ENCODE data around the gene CNTNAP1.

The CNTNAP1 gene

DNA sequence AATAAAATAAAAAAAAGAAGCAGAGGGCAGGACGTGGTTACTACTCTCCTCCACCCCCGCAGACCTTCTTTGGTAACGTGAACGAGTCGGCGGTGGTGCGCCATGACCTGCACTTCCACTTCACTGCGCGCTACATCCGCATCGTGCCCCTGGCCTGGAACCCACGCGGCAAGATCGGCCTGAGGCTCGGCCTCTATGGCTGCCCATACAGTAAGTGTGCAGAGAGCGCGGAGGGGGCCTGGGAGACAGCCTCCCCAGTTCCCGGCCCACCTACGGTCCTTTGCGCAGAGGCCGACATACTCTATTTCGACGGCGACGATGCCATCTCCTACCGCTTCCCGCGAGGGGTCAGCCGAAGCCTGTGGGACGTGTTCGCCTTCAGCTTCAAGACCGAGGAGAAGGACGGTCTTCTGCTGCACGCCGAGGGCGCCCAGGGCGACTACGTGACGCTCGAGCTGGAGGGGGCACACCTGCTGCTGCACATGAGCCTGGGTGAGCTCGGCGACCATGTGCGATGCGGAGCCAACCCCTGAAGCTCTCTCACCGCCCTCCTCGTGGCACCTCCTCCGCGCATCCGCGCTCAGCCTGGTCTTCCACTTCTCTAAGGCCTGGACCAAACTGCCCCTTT is 2.7 kb downstream of the CNTNAP1 start:
- DNase-seq (ENCODE audit: low read depth in 2 of 3, low spot score in 2 of 3): no peak

DNA sequence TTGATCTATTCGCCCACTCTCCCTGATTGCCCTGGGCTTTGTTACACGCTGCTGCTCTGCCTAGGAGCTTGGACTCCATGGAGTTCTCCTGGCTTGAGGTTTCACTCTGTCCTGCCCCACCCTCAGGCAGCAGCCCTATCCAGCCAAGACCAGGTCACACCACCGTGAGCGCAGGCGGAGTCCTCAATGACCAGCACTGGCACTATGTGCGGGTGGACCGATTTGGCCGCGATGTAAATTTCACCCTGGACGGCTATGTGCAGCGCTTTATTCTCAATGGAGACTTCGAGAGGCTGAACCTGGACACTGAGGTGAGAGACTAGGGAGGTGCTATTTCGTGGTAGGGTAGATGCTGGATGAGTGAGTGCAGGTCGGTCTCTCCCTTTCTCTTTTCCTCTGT is 3.5 kb downstream of the CNTNAP1 start:
- DNase-seq (ENCODE audit: low read depth in 2 of 3, low spot score in 2 of 3): no peak

GRCh38 chr17:42686520-42687128 is 4.3 kb downstream of the CNTNAP1 start:
- DNase-seq (ENCODE audit: low read depth in 2 of 3, low spot score in 2 of 3): no peak

GRCh38 chr17:42687707-42688320 is 5.5 kb downstream of the CNTNAP1 start:
- DNase-seq (ENCODE audit: low read depth in 2 of 3, low spot score in 2 of 3): no peak

DNA sequence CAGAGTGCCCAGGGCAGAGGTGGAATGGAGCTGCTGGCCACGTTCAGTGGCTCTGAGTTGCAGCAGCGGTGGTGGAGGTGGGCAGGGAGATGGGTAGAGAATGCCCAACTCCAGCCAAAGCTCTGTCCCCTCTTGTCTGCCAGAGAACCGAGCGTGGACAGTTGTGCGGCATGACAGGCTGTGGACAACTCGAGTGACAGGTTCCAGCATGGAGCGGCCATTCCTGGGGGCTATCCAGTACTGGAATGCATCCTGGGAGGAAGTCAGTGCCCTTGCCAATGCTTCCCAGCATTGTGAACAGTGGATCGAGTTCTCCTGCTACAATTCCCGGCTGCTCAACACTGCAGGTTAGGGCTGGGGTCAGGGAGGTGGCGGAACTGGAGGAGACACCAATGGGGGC is 8.3 kb downstream of the CNTNAP1 start:
- DNase-seq (ENCODE audit: low read depth in 2 of 3, low spot score in 2 of 3): no peak

- no peak for DNase-seq (ENCODE audit: low read depth in 2 of 3, low spot score in 2 of 3)
These were observed 8.8 kb downstream of the CNTNAP1 start for GRCh38 chr17:42691021-42691545.

- DNase-seq (ENCODE audit: low read depth in 2 of 3, low spot score in 2 of 3): no peak
These were observed 10.2 kb downstream of the CNTNAP1 start for GRCh38 chr17:42692489-42692888.

DNA sequence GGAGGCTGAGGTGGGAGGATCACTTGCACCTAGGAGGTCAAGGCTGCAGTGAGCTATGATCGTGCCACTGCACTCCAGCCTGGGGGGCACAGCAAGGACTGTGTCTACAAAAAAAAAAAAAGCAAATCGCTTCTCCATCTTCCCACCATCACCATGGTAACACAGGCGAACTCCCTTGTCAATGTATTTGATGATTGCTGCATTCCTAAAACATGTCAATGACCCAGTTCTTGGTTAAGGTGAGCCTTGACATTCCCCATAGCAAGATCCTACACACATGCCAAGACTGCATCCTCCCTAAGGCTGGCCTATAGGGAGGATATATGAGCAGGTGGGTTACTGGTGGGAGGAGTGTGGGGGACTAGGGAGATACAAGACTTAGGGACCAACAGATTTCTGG is 12.2 kb downstream of the CNTNAP1 start:
- DNase-seq (ENCODE audit: low read depth in 2 of 3, low spot score in 2 of 3): no peak

DNA sequence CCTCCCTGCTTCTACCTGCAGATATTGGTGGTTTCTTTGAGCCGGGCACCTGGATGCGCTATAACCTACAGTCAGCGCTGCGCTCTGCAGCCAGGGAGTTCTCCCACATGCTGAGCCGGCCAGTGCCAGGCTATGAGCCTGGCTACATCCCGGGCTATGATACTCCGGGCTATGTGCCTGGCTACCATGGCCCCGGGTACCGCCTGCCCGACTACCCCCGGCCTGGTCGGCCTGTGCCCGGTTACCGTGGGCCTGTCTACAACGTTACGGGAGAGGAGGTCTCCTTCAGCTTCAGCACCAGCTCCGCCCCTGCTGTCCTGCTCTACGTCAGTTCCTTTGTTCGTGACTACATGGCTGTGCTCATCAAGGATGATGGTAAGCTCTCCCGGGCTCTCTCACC is 13.2 kb downstream of the CNTNAP1 start:
- no peak for DNase-seq (ENCODE audit: low read depth in 2 of 3, low spot score in 2 of 3)

DNA sequence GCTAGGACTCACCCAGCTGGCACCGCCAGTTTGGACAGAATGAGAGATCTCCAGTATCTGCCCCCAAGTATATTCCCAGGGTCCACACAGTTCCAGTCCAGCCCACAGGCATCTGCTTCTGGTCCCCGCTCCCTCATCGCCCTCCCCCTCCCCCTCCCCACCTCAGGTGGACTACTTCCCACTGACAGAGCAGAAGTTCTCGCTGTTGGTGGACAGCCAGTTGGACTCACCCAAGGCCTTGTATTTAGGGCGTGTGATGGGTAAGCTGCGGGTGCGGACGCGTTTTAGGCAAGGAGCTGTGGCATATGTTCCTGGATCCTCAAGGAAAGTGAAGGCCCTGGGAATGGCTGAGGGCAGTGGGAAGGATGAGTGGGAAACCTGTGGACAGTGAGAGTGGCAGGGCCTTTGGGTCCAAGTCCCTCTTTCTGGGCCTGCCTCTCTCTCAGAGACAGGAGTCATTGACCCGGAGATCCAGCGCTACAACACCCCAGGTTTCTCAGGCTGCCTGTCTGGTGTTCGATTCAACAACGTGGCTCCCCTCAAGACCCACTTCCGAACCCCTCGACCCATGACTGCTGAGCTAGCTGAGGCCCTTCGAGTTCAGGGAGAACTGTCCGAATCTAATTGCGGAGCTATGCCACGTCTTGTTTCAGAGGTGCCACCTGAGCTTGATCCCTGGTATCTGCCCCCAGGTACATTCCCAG is 14.9 kb downstream of the CNTNAP1 start:
- no peak for DNase-seq (ENCODE audit: low read depth in 2 of 3, low spot score in 2 of 3)

GRCh38 chr17:42698736-42699414 is 16.5 kb downstream of the CNTNAP1 start:
- DNase-seq (ENCODE audit: low read depth in 2 of 3, low spot score in 2 of 3): no peak

- DNase-seq (ENCODE audit: low read depth in 2 of 3, low spot score in 2 of 3): no peak
These were observed 17.0 kb downstream of the CNTNAP1 start for GRCh38 chr17:42699415-42699740.

GRCh38 chr17:42700586-42701289 is 18.4 kb downstream of the CNTNAP1 start:
- DNase-seq (ENCODE audit: low read depth in 2 of 3, low spot score in 2 of 3): no peak

DNA sequence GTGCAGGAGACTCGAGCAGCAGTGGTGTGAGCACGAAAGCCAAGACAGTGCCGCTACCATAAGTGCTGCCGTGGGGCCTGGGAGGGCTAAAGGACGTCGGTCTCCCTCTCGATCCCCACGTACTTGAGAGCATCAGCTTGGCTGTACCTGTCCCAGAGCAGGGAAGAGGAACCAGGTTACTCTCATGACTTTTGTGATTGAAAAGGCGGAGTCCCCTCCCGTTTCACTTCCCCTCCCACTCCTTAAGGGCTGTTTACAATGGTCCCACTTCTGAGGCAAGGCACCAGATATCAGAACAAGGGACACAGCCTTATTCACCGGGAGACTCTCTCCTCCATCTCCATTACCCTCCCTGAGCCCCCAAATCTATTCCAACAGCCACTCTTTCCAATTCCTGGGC is 20.1 kb downstream of the CNTNAP1 start:
- no peak for DNase-seq (ENCODE audit: low read depth in 2 of 3, low spot score in 2 of 3)

DNA sequence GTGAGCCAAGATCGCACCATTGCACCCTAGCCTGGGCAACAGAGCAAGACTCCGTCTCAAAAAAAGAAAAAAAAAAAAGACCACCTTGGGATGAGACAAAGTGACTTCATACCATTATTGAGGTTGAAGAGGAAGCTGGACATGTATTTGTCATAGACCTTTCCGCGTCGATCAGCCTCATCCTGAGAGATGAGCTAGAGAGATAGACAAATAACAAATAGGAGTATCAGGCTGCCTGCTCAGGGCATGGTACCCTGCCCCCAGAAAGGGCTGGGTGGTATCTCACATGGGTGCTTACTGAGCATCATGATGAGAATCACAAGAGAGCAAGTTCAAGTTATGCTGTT is 22.1 kb downstream of the CNTNAP1 start:
- no peak for DNase-seq (ENCODE audit: low read depth in 2 of 3, low spot score in 2 of 3)

GRCh38 chr17:42704837-42705494 is 22.6 kb downstream of the CNTNAP1 start:
- peak in 1 of 3 experiments; percentile 30 for DNase-seq (ENCODE audit: low read depth in 2 of 3, low spot score in 2 of 3)

DNA sequence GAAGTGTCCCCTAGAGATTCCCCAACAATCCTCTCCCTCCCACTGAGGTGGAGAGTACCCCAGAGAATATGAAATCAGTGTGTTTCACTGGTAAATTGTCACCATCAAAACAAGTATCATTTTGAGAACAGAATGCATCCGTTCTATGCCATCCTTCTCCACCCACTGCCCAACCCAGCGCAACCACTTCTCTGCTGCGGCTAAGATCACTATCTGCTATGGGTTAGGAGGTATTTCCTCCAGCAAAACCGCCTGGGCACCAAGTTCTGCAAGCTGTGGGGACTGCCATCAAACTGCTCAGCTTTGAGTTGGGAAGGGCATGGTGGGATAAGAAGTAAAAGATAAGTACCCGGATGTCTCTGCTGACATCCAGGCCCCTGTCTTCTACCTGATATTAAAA is 24.4 kb downstream of the CNTNAP1 start:
- no peak for DNase-seq (ENCODE audit: low read depth in 2 of 3, low spot score in 2 of 3)

GRCh38 chr17:42708588-42708987 is 26.3 kb downstream of the CNTNAP1 start:
- DNase-seq (ENCODE audit: low read depth in 2 of 3, low spot score in 2 of 3): no peak

GRCh38 chr17:42709561-42709960 is 27.2 kb downstream of the CNTNAP1 start:
- no peak for DNase-seq (ENCODE audit: low read depth in 2 of 3, low spot score in 2 of 3)

GRCh38 chr17:42720996-42721583 is 38.8 kb downstream of the CNTNAP1 start:
- no peak for DNase-seq (ENCODE audit: low read depth in 2 of 3, low spot score in 2 of 3)

Data from activated CD8-positive, alpha-beta memory T cell treated with anti-CD3 and anti-CD28 coated beads for 48 hours (primary cell).